HG02763 (cell line): ENCODE measurements around the gene POLDIP3.
A peak's percentile ranks its signal among the peaks of the same experiment; 100 is the strongest.

Experiments
- ATAC-seq: cut with Tn5 transposase; IDR thresholded peaks from one replicate; pipeline ENCODE4 v1.9.1; 2021; ENCODE audit warnings: mild to moderate bottlenecking, moderate library complexity; ENCODE audit not compliant: unreplicated experiment

Gene POLDIP3

GRCh38 chr22:42614312-42615091 lies at the start of gene POLDIP3:
Gene POLDIP3 (minus strand): TSS chr22:42614883. CDS start chr22:42614857, 26 bp downstream.
- peak; percentile 75 for ATAC-seq

DNA sequence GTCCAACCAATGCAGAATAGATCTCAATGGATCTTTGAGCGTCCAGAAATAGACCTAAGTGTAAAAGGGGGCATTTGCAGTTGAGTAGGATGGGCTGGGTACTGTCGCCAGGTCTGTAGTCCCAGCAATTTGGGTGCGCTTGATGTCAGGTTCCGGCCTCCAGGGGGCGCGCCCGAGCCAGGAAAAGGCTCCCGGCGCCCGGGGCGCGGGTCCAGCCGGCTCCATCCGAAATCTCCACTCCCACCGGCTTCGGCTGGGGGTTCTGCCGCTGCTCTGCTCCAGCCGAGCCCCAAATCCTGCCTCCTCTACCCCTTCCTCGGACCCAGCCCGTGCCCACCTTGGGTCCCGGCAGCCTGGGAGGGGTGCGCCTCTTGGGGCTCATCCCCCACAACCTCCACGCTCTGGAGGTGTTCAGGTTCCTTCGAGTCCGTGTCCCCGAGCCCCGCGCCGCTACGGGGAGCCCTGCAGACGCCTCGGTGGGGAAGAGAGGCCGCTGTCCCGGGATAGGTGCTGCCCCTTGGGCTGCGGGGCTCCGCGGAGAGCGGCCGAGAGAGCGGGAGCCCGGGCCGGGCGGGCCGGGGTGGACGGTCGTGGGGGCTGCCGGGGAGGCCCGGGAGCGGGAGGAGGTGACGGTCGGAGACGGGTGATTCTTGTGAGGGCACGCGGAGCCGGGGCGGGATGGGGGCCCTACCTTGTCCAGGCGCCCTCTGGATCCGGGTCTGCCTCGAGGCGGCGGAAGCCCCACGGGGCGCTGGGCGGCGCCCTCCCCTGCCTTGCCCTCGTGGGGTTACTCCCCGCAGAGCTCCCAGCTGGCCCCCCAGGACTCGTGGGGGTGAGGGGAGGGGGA lies 47.5 kb upstream of the POLDIP3 start:
- no peak for ATAC-seq

- ATAC-seq, result no peak
Observed at GRCh38 chr22:42656578-42656977, 41.9 kb upstream of the POLDIP3 start.

GRCh38 chr22:42655693-42656092 lies 41.0 kb upstream of the POLDIP3 start:
- ATAC-seq, result no peak

GRCh38 chr22:42654436-42655073 lies 39.9 kb upstream of the POLDIP3 start:
- no peak for ATAC-seq

GRCh38 chr22:42653999-42654398 lies 39.3 kb upstream of the POLDIP3 start:
- no peak for ATAC-seq

GRCh38 chr22:42651134-42651533 lies 36.5 kb upstream of the POLDIP3 start:
- ATAC-seq, result no peak

DNA sequence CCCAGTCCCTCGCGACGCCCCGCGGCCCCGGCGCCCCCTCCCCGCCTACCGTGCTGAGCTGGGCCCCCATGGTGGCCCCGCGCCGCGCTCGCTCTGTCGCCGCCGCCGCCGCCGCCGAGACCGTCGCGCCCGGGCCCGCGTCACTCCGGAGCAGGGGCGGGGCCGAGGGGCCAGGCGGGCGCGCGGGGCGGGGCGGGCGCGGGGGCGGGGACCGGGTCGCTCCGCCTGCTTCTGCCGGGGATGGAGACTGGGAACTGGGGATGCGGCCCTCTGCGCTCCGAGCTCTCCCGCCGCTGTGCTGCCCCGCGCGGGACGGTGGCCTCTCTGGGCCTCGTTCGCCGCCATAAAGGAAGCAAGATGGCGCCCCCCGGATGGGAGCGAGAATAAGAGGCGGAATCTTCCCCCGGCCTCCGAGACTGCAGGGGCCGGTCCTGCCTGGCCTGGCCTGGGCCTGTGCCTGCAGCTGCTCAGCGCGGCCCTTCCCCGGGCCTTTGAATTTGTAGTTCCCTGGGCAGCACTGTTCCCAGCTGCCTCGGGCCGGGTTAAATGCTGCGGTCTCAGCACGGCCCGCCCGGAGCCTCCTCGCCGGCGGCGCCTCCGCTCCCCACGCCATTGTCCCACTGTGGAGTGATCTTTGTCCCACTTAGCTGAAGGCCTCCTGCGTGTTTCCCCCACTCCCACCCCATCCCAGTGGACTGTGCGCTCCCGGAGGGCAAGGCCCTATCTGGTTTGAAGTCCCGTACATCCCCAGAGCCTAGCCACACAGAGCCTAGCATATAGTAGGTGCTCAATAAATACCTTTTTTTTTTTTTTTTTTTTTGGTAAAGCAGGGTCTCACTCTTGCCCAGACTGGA lies 34.8 kb upstream of the POLDIP3 start, which contains the start of gene CYB5R3:
CYB5R3 (minus strand) TSS at position 147 of the 854 bp plus-strand sequence; CDS start at position 70, 77 bp downstream.
- ATAC-seq, result peak; percentile 63

DNA sequence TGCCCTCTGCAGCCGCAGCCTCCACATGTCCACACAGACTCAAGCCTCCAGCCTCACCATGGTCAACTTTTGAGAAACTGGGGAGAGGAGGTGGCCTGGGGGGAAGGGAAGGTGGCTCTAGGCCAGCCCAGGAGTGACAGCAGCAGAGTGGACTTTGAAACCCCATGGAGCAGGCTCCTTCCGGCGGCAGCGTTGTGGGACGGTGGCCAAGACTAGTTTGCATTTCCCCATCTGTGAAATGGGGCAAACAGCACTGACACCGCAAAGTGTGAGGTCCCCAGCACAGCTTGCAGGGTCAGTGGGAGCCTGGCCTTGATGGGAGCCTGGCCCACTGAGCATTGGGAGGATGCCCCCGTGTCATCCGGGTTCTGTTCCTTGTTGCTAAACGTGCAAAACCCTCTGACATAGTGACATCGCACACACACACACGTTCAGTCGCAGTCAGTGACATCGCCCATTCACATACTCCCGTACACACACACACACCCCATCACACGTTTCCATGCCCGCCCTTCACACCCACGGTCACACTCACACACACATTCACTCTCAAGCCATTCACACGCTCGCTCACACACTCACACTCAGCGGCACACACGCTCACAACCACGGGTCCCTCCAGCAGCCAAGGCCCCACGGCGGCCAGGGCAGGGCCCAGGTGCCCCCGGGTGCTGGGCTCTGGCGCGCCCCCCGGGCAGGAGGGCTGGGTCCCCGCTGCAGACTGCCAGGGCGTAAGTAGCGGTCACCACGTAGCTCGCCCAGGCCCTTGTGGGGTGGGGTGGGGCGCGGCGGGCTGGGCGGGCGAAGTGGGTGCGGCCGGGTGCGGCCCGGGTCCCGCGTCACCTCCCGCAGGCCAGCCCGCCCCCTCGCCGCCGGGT lies 33.9 kb upstream of the POLDIP3 start:
- ATAC-seq, result peak; percentile 32

- no peak for ATAC-seq
Observed at GRCh38 chr22:42648017-42648367, 33.3 kb upstream of the POLDIP3 start.

GRCh38 chr22:42646569-42647525 lies 32.2 kb upstream of the POLDIP3 start:
- ATAC-seq, result no peak

DNA sequence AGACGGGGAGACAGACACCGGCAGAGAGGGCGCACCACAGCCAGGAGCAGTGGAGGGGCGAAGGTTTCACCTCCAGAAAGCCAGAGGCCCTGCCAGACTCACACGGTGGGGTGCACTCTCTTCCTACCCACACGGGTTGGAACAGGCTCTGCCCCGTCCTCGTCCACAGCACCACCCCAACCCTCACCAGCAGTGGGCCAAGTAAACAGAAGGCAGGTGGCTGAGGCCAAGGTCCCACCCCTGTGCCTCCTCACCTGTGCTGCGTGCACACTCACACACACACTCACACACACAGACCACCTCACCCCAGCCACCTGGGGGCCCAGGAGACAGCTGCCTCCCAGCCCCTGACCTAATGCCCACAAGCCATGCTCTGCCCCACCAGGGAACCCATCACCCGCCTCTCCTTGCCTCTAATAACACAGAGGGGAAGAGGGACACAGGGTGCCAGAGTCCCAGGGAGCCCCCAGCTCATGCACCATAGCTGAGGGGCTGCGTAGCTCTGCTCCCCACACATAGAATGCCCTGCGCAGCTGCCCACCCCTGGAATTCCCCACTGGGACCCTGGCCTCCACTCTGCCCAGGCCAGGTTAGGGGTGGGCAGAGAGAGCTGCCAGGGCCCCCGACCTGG lies 31.4 kb upstream of the POLDIP3 start:
- no peak for ATAC-seq

DNA sequence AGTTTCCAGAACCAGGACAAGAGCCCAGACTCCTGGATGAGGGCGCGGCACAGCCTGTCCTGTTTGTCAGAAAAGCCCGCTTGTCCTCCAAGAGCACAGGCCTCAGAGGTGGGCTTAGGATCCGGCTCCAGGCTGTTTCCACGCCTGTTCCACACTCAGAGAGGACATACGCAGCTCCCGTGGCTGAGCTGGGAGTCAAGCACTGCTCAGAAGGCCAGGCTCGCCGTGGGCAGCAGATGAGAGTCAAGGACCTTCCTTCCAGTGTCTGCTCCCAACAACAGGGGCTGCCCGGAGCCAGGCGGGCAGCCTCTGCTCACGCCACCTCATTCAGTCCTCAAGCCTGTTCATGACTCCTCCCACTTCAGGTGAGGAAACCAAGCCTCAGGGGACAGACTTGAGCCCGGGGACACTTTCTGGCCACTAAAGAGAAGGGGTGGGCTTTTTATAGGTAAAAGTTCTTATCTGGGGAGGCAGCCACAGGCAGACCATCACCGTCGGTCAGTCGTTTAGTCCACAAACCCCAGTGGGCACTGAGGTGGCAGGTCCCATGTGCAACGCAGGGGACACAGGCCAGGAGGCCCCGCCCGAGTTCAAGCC lies 30.8 kb upstream of the POLDIP3 start:
- ATAC-seq, result no peak

DNA sequence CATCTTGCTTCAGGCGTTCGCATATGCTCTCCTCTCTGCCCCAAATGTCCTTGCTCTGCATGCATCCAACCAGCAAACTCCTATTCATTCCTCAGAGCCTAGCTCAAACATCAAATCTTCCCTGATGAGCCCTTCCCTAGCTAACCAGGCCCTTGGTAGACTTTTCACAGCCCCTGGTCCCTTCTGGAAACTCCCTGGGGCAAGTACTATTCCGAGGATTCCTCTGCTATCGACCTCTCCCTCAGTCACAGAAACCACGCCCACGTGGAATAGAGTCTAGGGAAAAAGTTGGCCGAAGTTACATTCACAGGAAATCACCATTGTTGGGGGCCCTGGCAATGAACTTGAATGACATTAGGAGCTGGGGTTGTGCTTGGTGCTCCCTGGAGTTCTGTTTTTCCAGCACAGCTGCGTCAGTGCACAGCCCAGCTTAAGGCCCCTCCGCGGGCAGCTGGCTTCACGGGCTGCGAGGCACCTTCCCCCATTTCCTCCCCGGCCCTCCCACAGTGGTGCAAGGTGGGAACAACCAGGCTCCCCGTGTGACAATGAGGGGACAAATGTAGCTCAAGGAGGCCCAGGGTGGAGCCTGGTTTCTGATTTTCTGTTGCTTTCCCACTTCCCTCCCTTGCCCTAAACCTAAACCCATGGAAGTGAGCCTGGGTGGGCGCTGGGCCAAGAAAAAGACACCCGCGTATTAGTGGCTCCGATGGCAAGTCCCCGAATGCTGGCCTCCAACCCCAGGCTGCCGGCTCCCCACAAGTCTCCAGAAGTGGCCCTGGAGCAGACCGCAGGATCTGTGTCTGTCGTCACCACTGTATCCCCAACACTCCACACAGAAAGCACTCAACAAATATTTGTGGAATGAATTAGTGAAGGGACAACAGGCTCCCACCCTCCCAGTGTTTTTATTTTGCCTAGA lies 30.0 kb upstream of the POLDIP3 start:
- ATAC-seq, result no peak

DNA sequence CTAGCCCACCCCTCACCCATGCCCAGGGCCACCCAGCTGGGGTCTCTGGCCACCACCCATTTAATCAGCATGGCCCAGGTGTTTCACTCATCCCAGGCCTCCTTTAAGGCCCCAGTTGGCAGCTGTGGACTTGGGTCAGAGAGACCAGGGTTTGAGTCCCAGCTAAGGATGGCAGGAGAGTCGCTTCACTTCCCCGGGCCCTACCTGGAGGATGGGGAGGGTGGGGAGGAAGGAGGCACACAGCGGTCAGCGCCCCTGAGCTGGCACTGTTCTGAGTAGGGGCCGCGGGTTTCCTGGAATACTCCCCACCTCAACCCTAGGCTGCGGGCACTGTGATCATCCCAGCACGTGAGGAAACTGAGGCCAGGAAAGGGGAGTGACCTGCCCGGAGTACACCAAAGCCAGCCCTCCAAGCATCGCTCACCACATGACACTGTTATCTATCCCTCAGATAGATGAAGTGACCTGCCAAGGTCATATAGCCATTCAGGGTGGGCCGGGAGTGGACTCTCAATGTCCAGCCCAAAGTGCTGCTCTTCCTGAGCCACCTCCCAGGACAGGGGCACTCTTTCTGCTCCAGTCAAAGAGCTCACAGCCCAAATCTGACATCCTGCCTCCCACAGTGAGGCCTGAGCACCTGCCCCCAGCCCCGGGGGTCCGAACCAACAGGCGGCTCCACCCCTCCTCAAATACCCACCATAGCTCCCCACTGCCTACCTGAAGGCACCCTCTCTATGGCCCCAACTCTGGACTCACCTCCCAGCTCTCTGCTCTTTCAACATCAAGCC lies 29.1 kb upstream of the POLDIP3 start:
- ATAC-seq, result no peak
